Neuronal stem cell (in vitro differentiated cells): Measurements from ENCODE around the gene MCTP1.

Experiments
- DNase-seq: peaks from one replicate; pipeline ENCODE4 v3.0.0-alpha.2; 2013; ENCODE audit warnings: low spot score
- H2AFZ ChIP-seq: one replicate; pipeline ENCODE4 v1.6.1; 2013; ENCODE audit warnings: mild to moderate bottlenecking, low read length, inconsistent platforms
- H2AK5ac ChIP-seq: 2 replicates; pipeline ENCODE4 v1.6.1; 2013; ENCODE audit warnings: low read depth, mild to moderate bottlenecking, inconsistent platforms, low read length, moderate library complexity, mixed read lengths
- H2BK120ac ChIP-seq: 2 replicates; pipeline ENCODE4 v1.6.1; 2013; ENCODE audit warnings: low read depth, mild to moderate bottlenecking, inconsistent platforms, low read length, moderate library complexity, mixed read lengths
- H2BK12ac ChIP-seq: one replicate; pipeline ENCODE4 v1.6.1; 2013; ENCODE audit warnings: low read length, inconsistent platforms
- H2BK15ac ChIP-seq: 2 replicates; pipeline ENCODE4 v1.6.1; 2013; ENCODE audit warnings: mild to moderate bottlenecking, low read length, inconsistent platforms, mixed read lengths
- H2BK5ac ChIP-seq: one replicate; pipeline ENCODE4 v1.6.1; 2013; ENCODE audit warnings: inconsistent platforms, mild to moderate bottlenecking, low read length, moderate library complexity
- H3K14ac ChIP-seq: one replicate; pipeline ENCODE4 v1.6.1; 2013; ENCODE audit warnings: low read length, inconsistent platforms
- H3K18ac ChIP-seq: 2 replicates; pipeline ENCODE4 v1.6.1; 2013; ENCODE audit warnings: low read length, inconsistent platforms
- H3K23ac ChIP-seq: 2 replicates; pipeline ENCODE4 v1.6.1; 2013; ENCODE audit warnings: low read depth, mild to moderate bottlenecking, mixed read lengths, low read length, inconsistent platforms; ENCODE audit not compliant: poor library complexity
- H3K27ac ChIP-seq: replicated peaks from 3 replicates; pipeline ENCODE4 v1.5.1; 2013; ENCODE audit warnings: low read length, inconsistent platforms
- H3K27me3 ChIP-seq, 3 experiments: 2 replicates each; pipeline ENCODE4 v1.6.1; 2013; ENCODE audit warnings: low read length in 3 of 3, mild to moderate bottlenecking in 2 of 3, inconsistent platforms in 1 of 3, low read depth in 1 of 3, mixed read lengths in 1 of 3, moderate library complexity in 1 of 3; ENCODE audit not compliant: control insufficient read depth in 3 of 3, insufficient read depth in 3 of 3
- H3K36me3 ChIP-seq, 2 donors: replicated peaks in 1 of 2; 2 replicates each; pipeline ENCODE4 v1.6.1; 2013; ENCODE audit warnings: low read length in 2 of 2; ENCODE audit not compliant: control insufficient read depth in 2 of 2, insufficient read depth in 2 of 2
- H3K4ac ChIP-seq: 2 replicates; pipeline ENCODE4 v1.6.1; 2013; ENCODE audit warnings: inconsistent platforms, mild to moderate bottlenecking, low read length, moderate library complexity
- H3K4me1 ChIP-seq, 2 donors: 1 replicate in 1 of 2; 2 replicates in 1 of 2; pipeline ENCODE4 v1.6.1; 2013; ENCODE audit warnings: low read length in 2 of 2, low read depth in 1 of 2; ENCODE audit not compliant: control insufficient read depth in 2 of 2, insufficient read depth in 1 of 2
- H3K4me2 ChIP-seq: one replicate; pipeline ENCODE4 v1.6.1; 2013; ENCODE audit warnings: mild to moderate bottlenecking, low read length, inconsistent platforms; ENCODE audit not compliant: insufficient read depth, poor library complexity, severe bottlenecking
- H3K4me3 ChIP-seq, 2 donors: 2 replicates each; pipeline ENCODE4 v1.5.1; 2013; ENCODE audit warnings: low read length in 2 of 2, mild to moderate bottlenecking in 2 of 2, inconsistent platforms in 1 of 2, moderate library complexity in 1 of 2
- H3K79me1 ChIP-seq: one replicate; pipeline ENCODE4 v1.6.1; 2013; ENCODE audit warnings: low read depth, mild to moderate bottlenecking, inconsistent platforms, low read length, moderate library complexity
- H3K9ac ChIP-seq: one replicate; pipeline ENCODE4 v1.6.1; 2013; ENCODE audit warnings: mild to moderate bottlenecking, low read depth, low read length, inconsistent platforms; ENCODE audit not compliant: poor library complexity
- H3K9me3 ChIP-seq, 2 donors: replicated peaks in 1 of 2; 2 replicates each; pipeline versions ENCODE3 to v1.6.1; 2013; ENCODE audit warnings: low read length in 2 of 2, mild to moderate bottlenecking in 2 of 2, inconsistent platforms in 1 of 2, low read depth in 1 of 2, mixed read lengths in 1 of 2, moderate library complexity in 1 of 2; ENCODE audit not compliant: control insufficient read depth in 2 of 2, insufficient read depth in 1 of 2
- H4K8ac ChIP-seq: one replicate; pipeline ENCODE4 v1.6.1; 2013; ENCODE audit warnings: low read depth, mild to moderate bottlenecking, inconsistent platforms, low read length, moderate library complexity
- H4K91ac ChIP-seq: one replicate; pipeline ENCODE4 v1.6.1; 2013; ENCODE audit warnings: low read length, low read depth, mild to moderate bottlenecking, inconsistent platforms; ENCODE audit not compliant: poor library complexity
- WGBS, 2 donors: extraction: QIAGEN DNeasy Blood & Tissue Kit; methylation state at CpG; one replicate each; pipeline ENCODE4 v1.1.7; 2013; ENCODE audit warnings: missing lambda C conversion rate in 2 of 2, mixed read lengths in 1 of 2; ENCODE audit not compliant: insufficient read length in 2 of 2, insufficient replicate concordance in 1 of 2; ENCODE audit errors: extremely low coverage in 2 of 2; 5-methylcytosine and 5-hydroxymethylcytosine counted together

The MCTP1 gene

GRCh38 chr5:95229646-95230045 lies 55.2 kb downstream of the MCTP1 start:
- H3K9me3 ChIP-seq, result no peaks in the 10 kb centered on the region
- no peak overlapping the region for H2BK120ac ChIP-seq
- H3K18ac ChIP-seq, result no peak overlapping the region
- no peak overlapping the region for H2BK12ac ChIP-seq
- H4K91ac ChIP-seq, result no peak overlapping the region
- no CpG with 5 or more reads among the region's 2 CpGs for WGBS, 2 donors
- no peak overlapping the region for H3K4me3 ChIP-seq
- H4K8ac ChIP-seq, result no peak overlapping the region
- H3K36me3 ChIP-seq, result no peaks in the 10 kb centered on the region
- H2AK5ac ChIP-seq, result no peak overlapping the region
- no peak overlapping the region for H3K4ac ChIP-seq
- no peak overlapping the region for H2AFZ ChIP-seq
- no peak overlapping the region for H2BK15ac ChIP-seq
- no peak overlapping the region for H3K9ac ChIP-seq
- H3K27ac ChIP-seq, result no peak overlapping the region
- DNase-seq, result no peak
- no peaks in the 10 kb centered on the region for H3K4me1 ChIP-seq
- H3K23ac ChIP-seq, result no peak overlapping the region
- H3K27me3 ChIP-seq, result no peaks in the 10 kb centered on the region
- H2BK5ac ChIP-seq, result no peak overlapping the region
- H3K14ac ChIP-seq, result no peak overlapping the region
- no peaks in the 10 kb centered on the region for H3K79me1 ChIP-seq
- no peak overlapping the region for H3K4me2 ChIP-seq

GRCh38 chr5:95224701-95225459 lies 60.0 kb downstream of the MCTP1 start:
- H4K91ac ChIP-seq, result no peak overlapping the region
- H3K4me1 ChIP-seq, result no peaks in the 10 kb centered on the region
- H2BK5ac ChIP-seq, result no peak overlapping the region
- H3K9me3 ChIP-seq, result no peaks in the 10 kb centered on the region
- no peak overlapping the region for H3K18ac ChIP-seq
- no peak overlapping the region for H3K23ac ChIP-seq
- no peak overlapping the region for H4K8ac ChIP-seq
- H2AK5ac ChIP-seq, result no peak overlapping the region
- no peak overlapping the region for H2BK15ac ChIP-seq
- no peaks in the 10 kb centered on the region for H3K79me1 ChIP-seq
- DNase-seq, result no peak
- no peak overlapping the region for H3K4ac ChIP-seq
- no peak overlapping the region for H3K14ac ChIP-seq
- no peak overlapping the region for H3K4me2 ChIP-seq
- no peak overlapping the region for H3K9ac ChIP-seq
- H3K27ac ChIP-seq, result no peak overlapping the region
- no peaks in the 10 kb centered on the region for H3K27me3 ChIP-seq
- no peak overlapping the region for H2BK12ac ChIP-seq
- H2BK120ac ChIP-seq, result no peak overlapping the region
- no peak overlapping the region for H3K4me3 ChIP-seq
- no peak overlapping the region for H2AFZ ChIP-seq
- H3K36me3 ChIP-seq, result no peaks in the 10 kb centered on the region

GRCh38 chr5:95223566-95224258 lies 61.2 kb downstream of the MCTP1 start:
- Histone ChIP-seq H3K4ac (no peak overlapping the region), H2BK15ac (no peak overlapping the region), H2AFZ (no peak overlapping the region), H4K8ac (no peak overlapping the region), H4K91ac (no peak overlapping the region), H3K18ac (no peak overlapping the region), H3K79me1 (no peaks in the 10 kb centered on the region), H3K4me3 (no peak overlapping the region), H3K9ac (no peak overlapping the region), H2BK120ac (no peak overlapping the region), H3K23ac (no peak overlapping the region), H3K14ac (no peak overlapping the region), H3K4me2 (no peak overlapping the region), H3K36me3 (no peaks in the 10 kb centered on the region), H3K9me3 (no peaks in the 10 kb centered on the region), H2BK12ac (no peak overlapping the region), H2AK5ac (no peak overlapping the region), H3K27ac (no peak overlapping the region), H3K4me1 (peaks cover 0 to 1% of the 10 kb centered on the region in 2 donors), H2BK5ac (no peak overlapping the region), H3K27me3 (no peaks in the 10 kb centered on the region)
- DNase-seq, result no peak
- no CpG with 5 or more reads among the region's 2 CpGs for WGBS, 2 donors

GRCh38 chr5:95222836-95223235 lies 62.1 kb downstream of the MCTP1 start:
- Histone ChIP-seq H3K9me3 (no peaks in the 10 kb centered on the region), H2BK15ac (no peak overlapping the region), H2AFZ (no peak overlapping the region), H2AK5ac (no peak overlapping the region), H3K79me1 (no peaks in the 10 kb centered on the region), H3K4me1 (peaks cover 0 to 1% of the 10 kb centered on the region in 2 donors), H3K4me3 (no peak overlapping the region), H3K27me3 (no peaks in the 10 kb centered on the region), H3K27ac (no peak overlapping the region), H3K4me2 (no peak overlapping the region), H3K23ac (no peak overlapping the region), H2BK5ac (no peak overlapping the region), H4K8ac (no peak overlapping the region), H3K18ac (no peak overlapping the region), H3K36me3 (no peaks in the 10 kb centered on the region), H2BK12ac (no peak overlapping the region), H3K4ac (no peak overlapping the region), H3K14ac (no peak overlapping the region), H2BK120ac (no peak overlapping the region), H4K91ac (no peak overlapping the region), H3K9ac (no peak overlapping the region)
- DNase-seq, result no peak
- WGBS, 2 donors, result no CpG with 5 or more reads among the region's 2 CpGs
